GM18502 (cell line): ENCODE data around the gene HRCT1.

Source experiments
- ATAC-seq: cut with Tn5 transposase; IDR thresholded peaks from one replicate; pipeline ENCODE4 v1.9.1; 2021; ENCODE audit warnings: mild to moderate bottlenecking; ENCODE audit not compliant: unreplicated experiment, poor library complexity

HRCT1 gene

DNA sequence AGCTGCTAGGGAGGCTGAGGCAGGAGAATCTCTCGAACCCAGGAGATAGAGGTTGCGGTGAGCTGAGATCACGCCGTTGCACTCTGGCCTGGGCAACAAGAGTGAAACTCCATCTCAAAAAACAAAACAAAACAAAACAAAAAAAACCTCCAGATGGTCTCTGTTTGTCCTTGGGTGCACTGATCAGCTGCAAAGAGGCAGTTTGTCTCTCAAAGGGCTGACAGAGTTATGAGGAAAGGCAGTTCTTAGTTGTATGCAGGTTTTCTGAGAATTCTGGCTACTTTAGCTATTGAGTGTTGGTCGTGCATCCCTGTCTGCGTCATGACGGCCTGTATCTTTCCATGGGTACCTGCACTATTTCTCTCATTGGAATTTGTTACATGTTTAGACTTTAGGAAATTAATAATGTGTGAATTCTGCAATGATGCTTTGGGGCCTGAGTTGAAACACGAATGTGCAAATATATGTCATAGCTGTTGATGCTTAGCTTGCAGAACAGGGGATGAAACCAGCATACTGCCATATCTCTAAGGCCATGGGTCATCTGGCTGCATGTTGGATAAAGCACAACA, 33.8 kb downstream of the HRCT1 start:
- no peak for ATAC-seq

- ATAC-seq: no peak
Measured at GRCh38 chr9:35940458-35941407, 34.7 kb downstream of the HRCT1 start.

- ATAC-seq: no peak
Measured at GRCh38 chr9:35942286-35942685, 36.3 kb downstream of the HRCT1 start.

DNA sequence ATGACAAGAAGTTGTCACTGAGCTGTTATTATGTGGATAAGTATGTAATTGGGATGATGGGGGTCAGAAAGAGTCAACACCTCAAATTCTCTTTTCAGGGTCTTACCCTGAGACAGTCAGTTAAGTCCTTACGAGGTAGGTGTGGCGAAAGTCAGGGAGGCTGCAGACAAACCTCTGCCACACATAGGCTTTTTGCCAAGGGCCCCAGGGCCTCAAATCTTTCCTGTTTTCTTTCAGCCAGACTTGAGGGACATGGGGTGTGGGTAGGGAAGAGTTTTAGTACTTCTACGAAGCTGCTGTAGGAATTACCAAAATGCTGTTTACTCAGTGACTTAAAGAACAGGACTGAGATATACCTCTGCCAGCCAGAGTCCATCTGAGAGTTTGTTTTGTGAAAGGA, 38.2 kb downstream of the HRCT1 start:
- ATAC-seq: no peak

- ATAC-seq: no peak
Measured at GRCh38 chr9:35944841-35945240, 38.8 kb downstream of the HRCT1 start.

DNA sequence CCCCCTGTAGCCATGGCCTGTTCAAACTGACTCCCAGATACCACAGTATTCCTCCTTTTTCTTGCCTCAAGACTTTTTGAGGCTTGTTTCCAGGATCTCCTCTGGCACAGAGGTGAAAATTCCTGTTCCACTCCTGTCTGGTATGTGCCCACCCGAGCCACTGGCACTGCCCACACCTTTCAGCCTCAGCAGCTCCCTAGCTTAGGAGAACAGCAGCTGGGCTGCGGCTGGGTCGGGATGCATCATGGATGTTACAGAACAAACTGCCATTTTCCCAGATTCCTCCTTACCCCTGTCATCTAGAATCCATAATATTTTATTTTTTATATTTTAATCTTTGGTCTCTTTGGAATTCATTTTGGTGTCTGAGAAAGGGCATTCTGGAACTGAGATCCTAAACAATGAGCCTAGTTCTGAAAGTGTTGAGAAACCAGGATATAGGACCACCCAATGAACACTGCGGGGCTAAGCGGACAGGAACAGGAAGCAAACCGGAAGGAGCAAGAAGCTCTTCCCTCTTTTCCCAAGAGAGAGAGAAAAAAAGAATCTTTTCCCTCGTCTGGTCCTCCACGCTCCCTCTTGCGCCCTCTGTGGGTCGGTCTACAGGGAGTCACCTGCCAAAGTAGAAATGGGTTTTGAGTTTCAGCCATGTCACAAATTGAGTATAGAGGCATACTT, 39.5 kb downstream of the HRCT1 start:
- no peak for ATAC-seq

GRCh38 chr9:35948451-35948850, 42.4 kb downstream of the HRCT1 start:
- ATAC-seq: no peak

DNA sequence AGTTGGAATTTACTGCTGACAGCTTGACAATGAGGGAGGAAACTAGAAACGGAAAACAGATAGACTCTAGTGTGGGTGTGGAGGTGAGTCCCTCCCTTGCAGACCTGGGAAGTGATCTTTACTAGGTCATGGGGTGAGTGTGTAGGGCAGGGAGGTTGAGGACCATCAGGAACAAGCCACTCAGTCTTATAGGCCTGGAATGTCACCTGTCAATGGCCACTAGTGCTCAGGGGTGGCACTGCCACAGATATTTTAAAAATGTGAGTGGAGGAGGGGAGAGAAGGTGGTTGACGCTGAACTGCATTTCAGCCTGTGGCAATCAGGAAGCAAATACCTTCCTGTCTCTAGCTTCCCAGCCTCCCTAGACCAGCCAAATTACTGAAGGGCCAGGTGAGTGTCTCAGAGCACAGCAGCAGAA, 42.9 kb downstream of the HRCT1 start:
- ATAC-seq: no peak

DNA sequence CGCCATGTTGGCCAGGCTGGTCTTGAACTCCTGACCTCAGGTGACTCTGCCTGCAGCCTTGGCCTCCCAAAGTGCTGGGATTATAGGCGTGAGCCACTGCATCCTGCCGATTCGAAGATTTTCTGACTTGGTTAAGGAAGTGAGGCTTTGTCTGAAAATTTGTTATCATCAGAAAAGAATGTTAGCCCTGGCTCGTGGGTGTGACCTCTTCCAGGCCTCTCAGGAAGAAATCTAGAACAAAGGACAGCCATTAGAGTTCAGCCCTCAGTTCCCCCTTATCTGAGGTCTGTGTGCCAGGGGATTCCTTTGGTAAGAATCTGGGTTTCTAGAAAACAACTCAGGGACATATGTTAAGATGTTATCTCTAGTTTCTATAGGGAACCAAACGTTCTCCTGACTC, 45.7 kb downstream of the HRCT1 start:
- ATAC-seq: no peak

GRCh38 chr9:35952526-35953191, 46.7 kb downstream of the HRCT1 start:
- ATAC-seq: no peak

- ATAC-seq: no peak
Measured at GRCh38 chr9:35954942-35955546, 49.0 kb downstream of the HRCT1 start.

DNA sequence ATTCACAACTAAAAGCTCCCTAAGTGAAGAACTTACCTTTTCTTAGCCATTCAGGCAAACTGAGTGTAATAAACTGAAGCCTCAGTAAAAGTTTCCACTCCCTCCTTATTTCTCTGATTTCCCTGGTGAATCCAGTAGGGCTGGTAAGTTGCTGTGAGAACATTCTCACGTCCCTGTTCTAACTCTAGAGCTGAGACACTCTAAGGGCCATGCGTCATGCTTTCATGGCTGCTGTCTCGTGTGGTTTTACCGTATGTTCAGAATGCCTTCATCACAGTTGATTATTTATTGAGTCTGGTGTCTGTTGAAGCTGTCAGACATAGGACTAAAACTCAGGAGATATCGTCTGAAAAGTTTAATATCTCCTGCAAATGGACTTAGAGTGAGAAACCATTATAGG, 50.6 kb downstream of the HRCT1 start:
- no peak for ATAC-seq
